Sigmoid colon (tissue), 7 donors: ENCODE measurements around the gene RNF187. TPM values are rescaled to one million over a fixed set of nuclear protein-coding genes. Genes with fewer than 3 reads are reported as not detected.

Experiments used
- DNase-seq: peaks from one replicate; pipeline ENCODE4 v3.0.0-alpha.2; 2019
- H3K27ac ChIP-seq, 4 donors: fragments of 200-600 bp; sonication (generic); one replicate each; pipeline ENCODE4 v1.5.1; 2016 to 2019; ENCODE audit warnings: mild to moderate bottlenecking in 1 of 4
- H3K27me3 ChIP-seq, 3 donors: fragments of 200-600 bp; sonication (generic); one replicate each; pipeline ENCODE4 v1.5.1; 2019; ENCODE audit warnings: mild to moderate bottlenecking in 1 of 3
- H3K36me3 ChIP-seq, 4 donors: fragments of 200-600 bp; sonication (generic); one replicate each; pipeline ENCODE4 v1.5.1; 2016 to 2019
- H3K4me1 ChIP-seq, 4 donors: fragments of 200-600 bp; sonication (generic); one replicate each; pipeline ENCODE4 v1.5.1; 2017 to 2019
- H3K4me3 ChIP-seq, 4 donors: fragments of 200-600 bp; sonication (generic); one replicate each; pipeline ENCODE4 v1.5.1; 2017 to 2019; ENCODE audit warnings: mild to moderate bottlenecking in 2 of 4, moderate library complexity in 1 of 4
- H3K9me3 ChIP-seq, 4 donors: fragments of 200-600 bp in 3 of 4; sonication (generic) in 3 of 4; one replicate each; pipeline versions ENCODE4 v1.5.1 to v1.6.1; 2013 to 2019
- CTCF ChIP-seq, 4 experiments: fragments of 450-650 bp in 3 of 4; fragments of 200-600 bp in 1 of 4; IDR thresholded peaks; one replicate each; pipeline ENCODE4 v1.5.1; 2016 to 2019; ENCODE audit warnings: antibody characterized with exemption in 4 of 4, mild to moderate bottlenecking in 3 of 4, moderate library complexity in 2 of 4
- EP300 ChIP-seq, 4 donors: sonication (generic); formaldehyde crosslinking; IDR thresholded peaks; one replicate each; pipeline ENCODE4 v1.6.1; 2017; ENCODE audit warnings: antibody characterized with exemption in 4 of 4
- POLR2A ChIP-seq, 2 donors: fragments of 450-650 bp; IDR thresholded peaks; one replicate each; pipeline ENCODE4 v1.6.1; 2016; ENCODE audit warnings: antibody characterized with exemption in 2 of 2, mild to moderate bottlenecking in 2 of 2, moderate library complexity in 2 of 2
- POLR2AphosphoS5 ChIP-seq, 4 donors: sonication (generic); formaldehyde crosslinking; IDR thresholded peaks; one replicate each; pipeline ENCODE4 v1.6.1; 2017; ENCODE audit warnings: antibody characterized with exemption in 4 of 4
- WGBS, 2 donors: extraction: QIAGEN DNeasy Blood & Tissue Kit; methylation state at CpG; one replicate each; pipeline ENCODE4 v1.1.7; 2013; 5-methylcytosine and 5-hydroxymethylcytosine counted together
- intact Hi-C: fragments of 100-400 bp; cut with DNase I; formaldehyde crosslinking; loops from one replicate; pipeline ENCODE4 v1.15.1; 2023
- polyA plus RNA-seq, 3 donors: library from polyadenylated mRNA; stranded (reverse); fragments of 200-250 nt; gene quantifications; one replicate each; pipeline ENCODE4 v1.2.3, GENCODE V29; 2013
- total RNA-seq, 4 donors: library from RNA; depleted of rRNA; stranded (reverse); fragments of >200 nt; gene quantifications; one replicate each; pipeline ENCODE4 v1.1.0, GENCODE V29; 2016
- donor health status: healthy with polysubstance abuse.
- donor health status: Bipolar disorder and iron deficiency.
- donor health status: healthy.

RNF187 gene
- total and polyA plus RNA-seq, 7 donors = 17.3 to 39.8 (median 24.3) TPM

DNA sequence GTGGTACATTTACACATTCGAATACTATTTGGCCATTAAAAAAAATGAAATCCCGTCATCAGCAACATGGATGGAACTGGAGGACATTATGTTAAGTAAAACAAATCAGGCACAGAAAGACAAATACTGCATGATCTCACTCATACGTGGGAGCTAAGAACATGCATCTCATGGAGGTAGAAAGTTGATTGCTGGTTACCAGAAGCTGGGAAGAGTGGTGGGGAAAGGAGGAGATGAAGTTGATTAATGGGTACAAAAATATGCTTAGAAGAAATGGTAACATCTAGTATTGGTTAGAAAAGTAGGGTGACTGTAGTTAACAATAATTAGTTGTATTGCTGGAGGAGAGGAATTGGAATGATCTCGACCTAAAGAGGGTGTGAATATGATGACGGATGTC, 24.6 kb upstream of the RNF187 start:
- TF ChIP-seq POLR2A (IDR thresholded peaks at IDR 0.05) (no peak), CTCF (IDR thresholded peaks at IDR 0.05) (no peak), EP300 (IDR thresholded peaks at IDR 0.05) (no peak), POLR2AphosphoS5 (IDR thresholded peaks at IDR 0.05) (no peak)
- intact Hi-C loops = no loop called here
- H3K27me3 ChIP-seq = peaks cover 27 to 100% (median 90%) of the 10 kb centered on the region in 3 donors
- H3K27ac ChIP-seq = no peak overlapping the region
- WGBS, 2 donors = 74 to 88% methylated on average over 5 of the region's 5 CpGs
- no peak for DNase-seq
- H3K9me3 ChIP-seq = no peaks in the 10 kb centered on the region
- H3K4me3 ChIP-seq = no peak overlapping the region
- H3K4me1 ChIP-seq = peaks cover 0 to 36% (median 27%) of the 10 kb centered on the region in 4 donors
- no peaks in the 10 kb centered on the region for H3K36me3 ChIP-seq

DNA sequence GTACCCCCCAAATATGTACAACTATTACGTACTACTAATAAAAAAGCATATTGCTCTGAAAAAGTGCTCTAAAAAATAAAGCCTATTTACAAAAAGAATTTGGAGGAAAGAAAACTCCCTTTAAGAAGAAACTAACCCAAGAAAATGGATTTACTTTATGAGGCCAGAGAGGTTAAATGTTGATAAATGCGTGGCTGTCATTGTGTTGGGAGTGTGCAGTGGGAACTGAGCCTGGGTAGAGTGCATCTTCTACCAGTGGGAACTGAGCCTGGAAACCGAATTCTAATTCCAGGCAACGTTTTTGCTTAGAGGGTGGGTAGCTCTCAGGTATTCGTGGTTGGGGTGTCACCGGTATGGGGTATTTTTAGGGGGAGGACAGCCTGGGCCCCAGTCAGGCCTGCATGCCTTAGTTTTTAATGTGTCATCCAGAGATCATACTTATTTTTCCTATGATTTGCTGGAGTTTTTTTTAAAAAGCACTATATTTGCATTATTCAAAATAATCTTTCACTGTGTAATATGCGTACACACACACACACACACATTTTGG, 24.1 kb upstream of the RNF187 start:
- Histone ChIP-seq H3K27me3 (peaks cover 27 to 100% (median 95%) of the 10 kb centered on the region in 3 donors), H3K4me3 (no peak overlapping the region), H3K4me1 (peaks cover 0 to 32% (median 24%) of the 10 kb centered on the region in 4 donors), H3K36me3 (no peaks in the 10 kb centered on the region), H3K27ac (no peak overlapping the region), H3K9me3 (no peaks in the 10 kb centered on the region)
- intact Hi-C loops = no loop called here
- 57 to 59% methylated on average over 7 of the region's 7 CpGs for WGBS, 2 donors
- TF ChIP-seq POLR2A (IDR thresholded peaks at IDR 0.05) (no peak), EP300 (IDR thresholded peaks at IDR 0.05) (no peak), CTCF (IDR thresholded peaks at IDR 0.05) (no peak), POLR2AphosphoS5 (IDR thresholded peaks at IDR 0.05) (no peak)
- DNase-seq = peak; percentile 10

GRCh38 chr1:228463559-228464455, 23.4 kb upstream of the RNF187 start:
- Histone ChIP-seq H3K9me3 (no peaks in the 10 kb centered on the region), H3K4me1 (peaks cover 0 to 25% (median 17%) of the 10 kb centered on the region in 4 donors), H3K36me3 (no peaks in the 10 kb centered on the region), H3K27me3 (peaks cover 27 to 100% (median 98%) of the 10 kb centered on the region in 3 donors), H3K27ac (no peak overlapping the region), H3K4me3 (peak overlapping the region in 2 of 4 donors; percentile 21 to 25)
- DNase-seq = peak; percentile 68
- TF ChIP-seq POLR2AphosphoS5 (IDR thresholded peaks at IDR 0.05) = no peak
- no peak for TF ChIP-seq EP300 (IDR thresholded peaks at IDR 0.05)
- TF ChIP-seq POLR2A (IDR thresholded peaks at IDR 0.05) = no peak
- no peak for TF ChIP-seq CTCF (IDR thresholded peaks at IDR 0.05)
- intact Hi-C loops = no loop called here
- WGBS, 2 donors = 5 to 11% methylated on average over 55 to 56 of the region's 56 CpGs

GRCh38 chr1:228464487-228464983, 22.6 kb upstream of the RNF187 start:
- Histone ChIP-seq H3K27me3 (peaks cover 30 to 100% (median 98%) of the 10 kb centered on the region in 3 donors), H3K36me3 (no peaks in the 10 kb centered on the region), H3K9me3 (no peaks in the 10 kb centered on the region), H3K27ac (no peak overlapping the region), H3K4me1 (peaks cover 0 to 18% (median 12%) of the 10 kb centered on the region in 4 donors), H3K4me3 (peak overlapping the region in 2 of 4 donors; percentile 21 to 25)
- TF ChIP-seq CTCF (IDR thresholded peaks at IDR 0.05) (no peak), POLR2AphosphoS5 (IDR thresholded peaks at IDR 0.05) (no peak), EP300 (IDR thresholded peaks at IDR 0.05) (no peak), POLR2A (IDR thresholded peaks at IDR 0.05) (no peak)
- intact Hi-C loops = no loop called here
- peak; percentile 78 for DNase-seq
- WGBS, 2 donors = 2 to 20% methylated on average over 33 of the region's 33 CpGs
